Germinal center (tissue), 1 donor: ENCODE results near the gene PPP1R16B.

ENCODE experiments used
- DNase-seq: peaks from one replicate; pipeline ENCODE4 v3.0.0; 2012; ENCODE audit warnings: mixed read lengths, low spot score

The PPP1R16B gene

DNA sequence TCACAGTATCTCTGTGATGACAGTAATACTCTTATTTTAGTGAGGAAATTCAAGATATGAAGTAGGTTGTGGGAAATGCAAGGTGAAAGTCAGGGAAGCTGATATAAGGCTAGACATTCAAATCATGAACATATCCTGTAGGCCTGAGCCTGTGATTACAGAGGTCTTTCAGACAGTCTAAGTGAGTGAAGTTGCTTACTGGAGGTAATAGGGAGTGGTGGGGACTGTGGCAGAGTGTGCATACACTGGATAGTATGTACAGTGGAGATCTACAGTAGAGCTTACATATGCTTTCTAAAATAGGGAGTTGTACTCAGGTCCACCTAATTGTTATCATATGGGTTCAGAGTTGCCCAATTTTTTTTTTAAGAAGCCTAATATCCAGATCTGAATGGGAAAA is 159.8 kb downstream of the PPP1R16B start:
- DNase-seq: no peak

DNA sequence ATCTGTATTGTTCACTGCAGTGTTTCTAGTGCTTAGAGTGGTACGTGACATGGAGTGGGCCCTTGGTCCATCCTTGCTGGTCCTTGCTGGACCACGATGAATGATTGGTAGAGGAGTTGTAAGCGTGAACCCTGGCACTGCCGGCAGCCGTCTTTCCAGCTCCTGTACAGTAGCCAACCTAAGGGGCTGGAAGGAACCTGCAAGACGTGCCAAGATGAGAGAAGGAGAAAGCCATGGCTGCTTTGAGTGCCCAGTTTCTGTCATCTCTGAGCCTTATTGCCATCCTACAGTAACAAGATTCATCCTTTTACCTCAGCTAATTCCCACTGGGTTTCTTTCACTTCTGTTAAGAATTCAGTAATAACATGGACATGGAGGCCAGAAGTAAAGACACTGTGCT is 162.6 kb downstream of the PPP1R16B start:
- DNase-seq: no peak

DNA sequence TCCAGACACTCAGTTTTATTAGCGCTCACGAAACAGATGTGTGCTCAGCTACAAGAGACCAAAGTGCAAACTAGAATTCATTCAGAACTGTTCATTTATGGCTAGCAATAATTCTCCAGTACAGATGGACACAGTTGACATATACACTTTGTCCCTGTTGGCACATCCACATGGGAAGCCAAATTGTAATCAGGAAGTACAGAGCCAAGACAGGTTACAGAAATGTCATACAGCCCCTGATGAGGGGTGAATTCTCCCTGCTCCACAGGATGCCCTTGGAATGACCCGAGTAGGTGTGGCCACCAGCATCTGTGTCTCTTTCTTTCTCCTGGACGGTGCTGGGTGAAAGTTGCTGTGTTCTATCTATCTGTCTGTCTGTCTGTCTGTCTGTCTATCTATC is 164.2 kb downstream of the PPP1R16B start:
- no peak for DNase-seq

DNA sequence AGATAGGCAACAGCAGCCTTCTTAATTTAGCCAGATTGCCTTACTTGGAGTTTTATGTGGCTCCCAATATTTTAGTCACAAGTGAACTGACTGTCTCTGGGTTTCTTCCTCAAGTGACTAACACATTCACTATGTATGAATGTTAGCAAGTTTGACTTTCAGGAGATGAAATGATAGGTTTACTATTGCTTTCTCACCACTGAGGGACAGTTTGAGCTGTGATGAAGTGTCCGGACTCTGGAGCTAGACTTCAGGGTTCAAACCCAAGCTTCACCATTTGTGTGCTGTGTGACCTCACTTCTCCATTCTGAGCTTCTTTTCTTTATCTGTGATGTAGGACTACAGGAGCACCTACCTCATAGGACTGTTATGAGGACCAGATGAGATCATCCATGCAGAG is 164.8 kb downstream of the PPP1R16B start:
- no peak for DNase-seq
